HG02571 (cell line): ENCODE measurements around the gene SCFD1.
"Not testable (repeated sequence)": the region's sequence is repeated elsewhere in the genome, so short reads cannot be mapped to it uniquely, and the experiment has no call there.

Experiments
- ATAC-seq: cut with Tn5 transposase; IDR thresholded peaks from one replicate; pipeline ENCODE4 v1.9.1; 2021; ENCODE audit warnings: mild to moderate bottlenecking, moderate library complexity; ENCODE audit not compliant: unreplicated experiment

SCFD1 gene

DNA sequence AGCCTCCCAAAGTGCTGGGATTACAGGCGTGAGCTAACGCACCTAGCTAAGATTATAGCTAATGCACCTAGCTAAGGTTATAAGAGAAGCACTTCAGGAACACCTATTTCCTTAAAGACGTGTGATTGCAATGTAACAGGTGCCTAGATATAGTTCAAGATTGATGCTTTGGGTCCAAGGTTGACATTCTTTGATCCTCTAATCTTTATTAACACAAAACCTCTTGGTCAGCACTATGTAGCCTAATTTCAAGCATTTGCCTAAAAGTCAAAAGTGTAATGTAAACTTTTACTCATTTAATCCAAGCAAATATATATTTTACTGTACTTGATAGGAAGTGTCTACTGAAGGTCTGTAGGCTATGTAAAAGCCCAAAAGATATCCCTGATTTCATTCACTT lies 36.5 kb downstream of the SCFD1 start:
- ATAC-seq = no peak

GRCh38 chr14:30669594-30669993 lies 47.5 kb downstream of the SCFD1 start:
- no peak for ATAC-seq

DNA sequence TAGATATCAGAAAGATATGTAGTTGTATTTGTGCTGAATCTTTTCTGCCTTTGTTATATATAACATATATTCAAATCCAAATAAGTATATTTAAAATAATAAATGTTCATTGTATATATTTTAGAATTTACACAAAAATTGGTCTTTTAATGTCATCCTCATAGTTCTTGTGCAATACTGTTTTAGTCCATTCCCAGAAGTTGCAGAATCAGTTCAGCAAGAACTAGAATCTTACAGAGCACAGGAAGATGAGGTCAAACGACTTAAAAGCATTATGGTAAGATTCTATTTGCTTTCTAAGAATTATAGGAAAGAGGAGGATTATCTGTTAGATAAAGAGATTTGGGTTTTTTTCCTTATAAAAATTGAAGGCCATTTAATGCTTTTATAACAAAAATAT lies 51.0 kb downstream of the SCFD1 start:
- no peak for ATAC-seq

DNA sequence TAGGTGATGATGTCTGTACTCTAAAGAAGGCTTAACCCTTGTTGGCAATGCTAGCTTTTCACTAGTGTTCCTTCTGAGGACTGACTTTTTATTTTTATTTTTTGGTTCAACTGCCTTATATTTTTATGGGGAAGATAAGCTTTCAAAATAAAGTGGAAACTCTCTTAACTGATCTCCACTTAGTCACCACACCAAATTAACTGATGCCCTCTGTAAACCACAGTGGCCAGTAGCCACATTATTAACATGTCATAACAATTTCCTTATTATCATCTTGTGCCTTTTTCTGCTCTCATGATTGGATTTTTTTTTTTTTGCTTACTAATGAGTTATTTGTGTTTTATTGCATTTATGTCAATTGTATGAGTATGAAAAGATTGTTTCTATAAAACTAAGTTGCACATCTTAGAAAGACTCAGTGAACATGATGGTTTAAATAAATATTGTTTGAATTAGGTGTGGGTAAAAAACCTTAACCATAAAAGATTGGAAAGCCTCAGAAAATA lies 56.9 kb downstream of the SCFD1 start:
- no peak for ATAC-seq

DNA sequence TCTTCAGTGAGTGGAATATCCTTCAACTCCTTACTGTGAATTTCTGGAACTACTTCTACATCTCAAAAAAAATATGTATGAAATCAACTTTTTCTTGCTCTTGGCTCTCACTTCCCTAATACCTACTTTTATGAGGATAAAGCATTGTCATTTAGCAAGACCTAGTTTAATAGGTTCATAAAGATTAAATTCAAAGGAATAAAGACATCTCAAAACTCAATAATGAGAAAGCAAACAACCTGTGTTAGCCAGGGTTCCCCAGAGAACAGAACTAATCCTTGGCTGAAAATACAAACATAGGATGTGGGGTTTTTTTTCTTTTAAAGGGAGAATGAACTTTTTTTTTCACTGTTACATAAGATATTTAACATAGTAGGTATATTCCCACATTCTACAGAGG lies 57.9 kb downstream of the SCFD1 start:
- ATAC-seq = no peak

DNA sequence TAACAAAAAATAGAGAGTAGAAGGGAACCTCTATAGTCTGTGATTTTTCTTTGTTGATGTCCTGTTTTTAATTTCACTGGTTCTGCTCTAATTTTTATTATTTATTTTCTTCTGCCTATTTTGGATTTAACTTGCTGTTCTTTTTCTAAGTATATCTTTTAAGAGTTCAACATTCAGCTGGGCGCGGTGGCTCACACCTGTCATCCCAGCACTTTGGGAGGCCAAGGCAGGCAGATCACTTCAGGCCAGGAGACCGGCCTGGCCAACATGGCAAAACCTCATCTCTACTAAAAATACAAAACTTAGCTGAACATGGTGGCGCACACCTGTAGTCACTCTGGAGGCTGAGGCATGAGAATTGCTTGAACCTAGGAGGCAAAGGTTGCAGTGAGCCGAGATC lies 58.7 kb downstream of the SCFD1 start:
- not testable (repeated sequence) for ATAC-seq

GRCh38 chr14:30681752-30682355 lies 59.7 kb downstream of the SCFD1 start:
- ATAC-seq = no peak

GRCh38 chr14:30690487-30691355 lies 68.6 kb downstream of the SCFD1 start:
- not testable (repeated sequence) for ATAC-seq

DNA sequence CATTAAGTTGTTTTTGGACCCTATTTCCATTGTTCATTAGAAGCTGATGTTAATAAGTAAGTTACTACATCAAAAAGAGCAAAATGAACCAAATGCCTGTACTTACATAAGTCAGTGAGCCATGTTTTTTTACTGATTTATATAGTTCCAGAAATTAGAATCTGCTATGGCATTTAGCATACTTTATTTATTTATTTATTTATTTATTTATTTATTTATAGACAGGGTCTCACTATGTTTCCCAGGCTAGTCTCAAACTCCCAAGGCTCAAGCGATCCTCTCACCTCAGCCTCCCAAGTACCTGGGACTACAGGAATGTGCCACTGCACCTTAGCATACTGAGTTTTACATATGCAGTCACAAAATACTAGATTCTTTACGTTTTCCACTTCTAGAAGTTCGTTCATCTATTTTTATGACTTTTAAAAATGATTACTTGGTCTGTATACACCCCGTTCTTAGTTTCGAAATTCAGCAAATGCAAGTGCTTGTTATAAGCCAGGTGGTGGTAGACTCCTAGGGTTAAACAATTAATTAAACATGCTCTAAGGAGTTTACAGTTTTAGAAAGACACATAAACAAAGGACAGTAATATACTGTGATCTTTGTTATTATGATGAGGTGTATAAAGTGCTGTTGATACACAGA lies 69.8 kb downstream of the SCFD1 start:
- ATAC-seq = no peak

DNA sequence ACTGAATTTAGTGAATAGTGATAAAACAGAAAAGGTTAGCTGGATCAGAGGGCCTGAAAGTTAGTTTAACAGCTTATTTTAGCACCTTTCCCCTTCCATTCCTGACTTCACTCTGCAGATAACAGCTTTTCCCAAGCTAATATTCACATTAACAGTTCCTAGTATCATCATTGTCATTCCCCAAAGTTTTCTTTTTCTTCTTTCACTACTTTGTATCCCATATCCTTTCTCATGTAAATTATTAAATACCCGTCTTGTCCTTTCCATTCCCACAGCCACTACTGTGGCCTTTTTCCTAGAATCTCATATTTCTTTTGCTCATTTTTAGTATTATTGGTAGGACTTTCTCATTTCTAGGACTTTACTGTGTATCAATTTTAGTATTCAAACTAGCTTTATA lies 70.5 kb downstream of the SCFD1 start:
- no peak for ATAC-seq

DNA sequence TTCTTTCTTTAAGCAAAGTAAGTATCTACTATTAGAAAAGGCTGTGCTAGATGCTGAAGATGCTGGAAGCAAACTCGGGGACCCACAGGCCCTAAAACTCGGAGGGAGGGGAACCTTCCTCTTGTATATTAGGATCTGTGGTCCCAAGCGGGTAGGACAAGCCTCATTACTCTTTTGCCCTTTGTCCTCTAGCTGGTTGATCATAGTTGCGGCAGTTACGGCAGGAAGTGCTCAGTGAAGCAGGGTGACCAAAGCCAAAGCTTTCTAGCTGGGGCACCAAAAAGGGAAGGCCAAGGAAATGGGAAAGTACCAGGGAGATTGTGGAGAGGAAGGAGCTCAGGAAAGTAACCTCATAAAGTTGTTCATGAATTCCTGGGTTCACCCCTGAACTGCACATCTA lies 76.3 kb downstream of the SCFD1 start:
- ATAC-seq = no peak

DNA sequence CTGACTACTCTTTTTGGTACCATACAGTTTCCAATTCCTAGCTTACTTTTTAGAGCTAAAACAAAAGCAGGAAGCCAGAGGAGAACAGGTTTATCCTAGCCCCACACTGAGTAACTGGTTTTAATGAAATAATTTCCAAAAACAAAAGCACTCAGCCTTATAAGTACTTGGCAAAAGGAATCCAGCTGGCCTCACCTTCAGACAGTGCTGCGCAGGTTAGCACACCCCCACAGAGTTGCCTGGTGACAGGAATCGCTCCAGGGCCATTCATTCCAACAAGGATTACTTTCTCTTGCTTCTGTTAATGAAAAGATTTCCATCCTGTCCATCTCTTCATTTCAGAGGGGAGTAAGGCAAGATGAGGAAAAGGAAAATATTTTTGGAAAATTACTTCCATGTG lies 84.6 kb downstream of the SCFD1 start:
- ATAC-seq = no peak

DNA sequence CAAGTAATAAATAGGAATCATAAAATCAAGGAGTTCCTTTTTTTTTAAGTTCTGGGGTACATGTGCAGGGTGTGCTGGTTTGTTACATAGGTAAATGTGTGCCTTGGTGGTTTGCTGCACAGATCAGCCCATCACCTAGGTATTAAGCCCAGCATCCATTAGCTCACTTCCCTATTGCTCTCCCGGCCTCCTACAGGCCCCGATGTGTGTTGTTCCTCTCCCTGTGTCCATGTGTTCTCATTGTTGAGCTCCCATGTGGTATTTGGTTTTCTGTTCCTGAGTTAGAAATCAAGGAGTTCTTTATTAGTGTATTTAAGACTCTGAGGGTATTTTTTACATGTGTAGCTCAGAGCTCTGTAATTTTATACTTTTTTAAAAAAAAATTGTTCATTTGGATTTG lies 86.0 kb downstream of the SCFD1 start:
- no peak for ATAC-seq

DNA sequence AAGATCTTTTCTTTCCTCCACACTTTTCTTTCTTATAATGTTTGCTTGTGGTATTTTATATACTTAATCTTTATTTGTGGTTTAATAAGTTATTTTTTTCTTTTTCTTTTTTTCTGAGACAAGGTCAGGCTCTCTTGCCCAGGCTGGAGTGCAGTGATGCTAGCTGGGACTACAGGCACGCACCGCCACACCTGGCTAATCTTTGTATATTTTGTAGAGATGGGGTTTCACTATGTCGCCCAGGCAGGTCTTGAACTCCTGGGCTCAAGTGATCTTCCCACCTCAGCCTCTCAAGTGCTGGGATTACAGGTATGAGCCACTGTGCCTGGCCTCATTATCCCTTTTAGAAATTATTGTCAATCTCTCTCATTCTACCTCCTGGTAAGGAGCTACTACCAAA lies 87.1 kb downstream of the SCFD1 start:
- no peak for ATAC-seq

- ATAC-seq = no peak
Measured at GRCh38 chr14:30710876-30711275, 88.8 kb downstream of the SCFD1 start.

DNA sequence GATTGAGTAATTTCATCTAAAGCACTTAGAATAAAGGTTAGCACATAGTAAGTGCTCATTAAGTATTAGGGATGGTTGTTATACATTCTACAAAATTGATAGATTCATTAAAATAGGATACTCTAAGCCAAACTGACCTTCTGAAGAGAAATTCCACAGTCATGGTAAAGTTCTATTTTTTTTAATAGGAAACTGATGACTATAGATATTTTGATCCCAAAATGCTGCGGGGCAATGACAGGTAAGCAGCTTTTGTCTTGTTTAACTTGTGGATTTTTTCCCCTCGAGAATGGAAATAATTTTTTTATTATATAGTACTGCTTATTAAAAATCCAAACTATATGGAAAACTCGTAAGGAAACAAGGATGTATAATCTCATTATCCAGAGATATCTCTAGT lies 97.0 kb downstream of the SCFD1 start:
- no peak for ATAC-seq

- no peak for ATAC-seq
Measured at GRCh38 chr14:30725763-30726162, 103.6 kb downstream of the SCFD1 start.

- ATAC-seq = no peak
Measured at GRCh38 chr14:30728471-30728870, 106.4 kb downstream of the SCFD1 start.

GRCh38 chr14:30737916-30738315 lies 115.8 kb downstream of the SCFD1 start:
- no peak for ATAC-seq

DNA sequence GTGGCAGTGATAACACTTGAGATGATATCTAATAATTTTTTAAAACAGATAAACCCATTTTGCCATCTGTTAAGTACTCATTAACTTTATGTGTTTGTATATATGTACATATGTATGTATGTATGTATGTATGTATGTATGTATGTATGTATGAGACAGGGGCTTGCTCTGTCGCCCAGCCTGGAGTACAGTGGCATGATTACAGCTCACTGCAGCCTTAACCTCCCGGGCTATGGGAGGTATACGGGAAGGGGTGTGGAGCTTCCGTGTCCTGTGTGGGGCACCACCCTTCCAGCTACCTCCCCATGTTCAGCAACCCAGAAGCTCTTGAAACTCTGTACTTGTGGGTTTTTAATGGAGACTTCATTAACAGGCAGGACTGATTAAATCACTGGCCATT lies 116.9 kb downstream of the SCFD1 start:
- no peak for ATAC-seq

DNA sequence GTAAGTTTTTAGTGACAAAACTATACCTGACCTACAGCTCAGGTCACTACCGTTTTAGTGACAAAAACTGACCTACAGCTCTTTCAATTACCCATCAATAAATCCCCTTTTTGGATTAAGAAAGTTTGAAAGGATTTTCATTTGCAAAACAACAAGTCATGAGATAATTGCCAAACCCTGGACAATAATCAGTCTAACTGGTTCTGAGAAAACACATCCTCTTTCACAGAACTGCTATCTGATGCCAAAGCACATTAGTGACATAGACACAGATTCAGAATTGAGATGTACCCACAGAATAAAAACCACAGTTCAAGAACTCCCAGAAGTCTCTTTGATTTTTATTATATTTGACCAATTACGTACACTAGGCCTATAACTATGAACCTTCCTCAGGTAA lies 126.2 kb downstream of the SCFD1 start:
- ATAC-seq = no peak
